Neuronal stem cell (in vitro differentiated cells): ENCODE measurements around the gene KRTAP10-7.
A peak's percentile ranks its signal among the peaks of the same experiment; 100 is the strongest.
"Not testable (repeated sequence)": the region's sequence is repeated elsewhere in the genome, so short reads cannot be mapped to it uniquely, and the experiment has no call there.

Experiments used
- DNase-seq: peaks from one replicate; pipeline ENCODE4 v3.0.0-alpha.2; 2013; ENCODE audit warnings: low spot score
- H2AFZ ChIP-seq: one replicate; pipeline ENCODE4 v1.6.1; 2013; ENCODE audit warnings: mild to moderate bottlenecking, low read length, inconsistent platforms
- H2AK5ac ChIP-seq: 2 replicates; pipeline ENCODE4 v1.6.1; 2013; ENCODE audit warnings: low read depth, mild to moderate bottlenecking, inconsistent platforms, low read length, moderate library complexity, mixed read lengths
- H2BK120ac ChIP-seq: 2 replicates; pipeline ENCODE4 v1.6.1; 2013; ENCODE audit warnings: low read depth, mild to moderate bottlenecking, inconsistent platforms, low read length, moderate library complexity, mixed read lengths
- H2BK12ac ChIP-seq: one replicate; pipeline ENCODE4 v1.6.1; 2013; ENCODE audit warnings: low read length, inconsistent platforms
- H2BK15ac ChIP-seq: 2 replicates; pipeline ENCODE4 v1.6.1; 2013; ENCODE audit warnings: mild to moderate bottlenecking, low read length, inconsistent platforms, mixed read lengths
- H2BK5ac ChIP-seq: one replicate; pipeline ENCODE4 v1.6.1; 2013; ENCODE audit warnings: inconsistent platforms, mild to moderate bottlenecking, low read length, moderate library complexity
- H3K14ac ChIP-seq: one replicate; pipeline ENCODE4 v1.6.1; 2013; ENCODE audit warnings: low read length, inconsistent platforms
- H3K18ac ChIP-seq: 2 replicates; pipeline ENCODE4 v1.6.1; 2013; ENCODE audit warnings: low read length, inconsistent platforms
- H3K23ac ChIP-seq: 2 replicates; pipeline ENCODE4 v1.6.1; 2013; ENCODE audit warnings: low read depth, mild to moderate bottlenecking, mixed read lengths, low read length, inconsistent platforms; ENCODE audit not compliant: poor library complexity
- H3K27ac ChIP-seq: replicated peaks from 3 replicates; pipeline ENCODE4 v1.5.1; 2013; ENCODE audit warnings: low read length, inconsistent platforms
- H3K27me3 ChIP-seq, 3 experiments: 2 replicates each; pipeline ENCODE4 v1.6.1; 2013; ENCODE audit warnings: low read length in 3 of 3, mild to moderate bottlenecking in 2 of 3, inconsistent platforms in 1 of 3, low read depth in 1 of 3, mixed read lengths in 1 of 3, moderate library complexity in 1 of 3; ENCODE audit not compliant: control insufficient read depth in 3 of 3, insufficient read depth in 3 of 3
- H3K36me3 ChIP-seq, 2 donors: replicated peaks in 1 of 2; 2 replicates each; pipeline ENCODE4 v1.6.1; 2013; ENCODE audit warnings: low read length in 2 of 2; ENCODE audit not compliant: control insufficient read depth in 2 of 2, insufficient read depth in 2 of 2
- H3K4ac ChIP-seq: 2 replicates; pipeline ENCODE4 v1.6.1; 2013; ENCODE audit warnings: inconsistent platforms, mild to moderate bottlenecking, low read length, moderate library complexity
- H3K4me1 ChIP-seq, 2 donors: 1 replicate in 1 of 2; 2 replicates in 1 of 2; pipeline ENCODE4 v1.6.1; 2013; ENCODE audit warnings: low read length in 2 of 2, low read depth in 1 of 2; ENCODE audit not compliant: control insufficient read depth in 2 of 2, insufficient read depth in 1 of 2
- H3K4me2 ChIP-seq: one replicate; pipeline ENCODE4 v1.6.1; 2013; ENCODE audit warnings: mild to moderate bottlenecking, low read length, inconsistent platforms; ENCODE audit not compliant: insufficient read depth, poor library complexity, severe bottlenecking
- H3K4me3 ChIP-seq, 2 donors: 2 replicates each; pipeline ENCODE4 v1.5.1; 2013; ENCODE audit warnings: low read length in 2 of 2, mild to moderate bottlenecking in 2 of 2, inconsistent platforms in 1 of 2, moderate library complexity in 1 of 2
- H3K79me1 ChIP-seq: one replicate; pipeline ENCODE4 v1.6.1; 2013; ENCODE audit warnings: low read depth, mild to moderate bottlenecking, inconsistent platforms, low read length, moderate library complexity
- H3K9ac ChIP-seq: one replicate; pipeline ENCODE4 v1.6.1; 2013; ENCODE audit warnings: mild to moderate bottlenecking, low read depth, low read length, inconsistent platforms; ENCODE audit not compliant: poor library complexity
- H3K9me3 ChIP-seq, 2 donors: replicated peaks in 1 of 2; 2 replicates each; pipeline versions ENCODE3 to v1.6.1; 2013; ENCODE audit warnings: low read length in 2 of 2, mild to moderate bottlenecking in 2 of 2, inconsistent platforms in 1 of 2, low read depth in 1 of 2, mixed read lengths in 1 of 2, moderate library complexity in 1 of 2; ENCODE audit not compliant: control insufficient read depth in 2 of 2, insufficient read depth in 1 of 2
- H4K8ac ChIP-seq: one replicate; pipeline ENCODE4 v1.6.1; 2013; ENCODE audit warnings: low read depth, mild to moderate bottlenecking, inconsistent platforms, low read length, moderate library complexity
- H4K91ac ChIP-seq: one replicate; pipeline ENCODE4 v1.6.1; 2013; ENCODE audit warnings: low read length, low read depth, mild to moderate bottlenecking, inconsistent platforms; ENCODE audit not compliant: poor library complexity
- WGBS, 2 donors: extraction: QIAGEN DNeasy Blood & Tissue Kit; methylation state at CpG; one replicate each; pipeline ENCODE4 v1.1.7; 2013; ENCODE audit warnings: missing lambda C conversion rate in 2 of 2, mixed read lengths in 1 of 2; ENCODE audit not compliant: insufficient read length in 2 of 2, insufficient replicate concordance in 1 of 2; ENCODE audit errors: extremely low coverage in 2 of 2; 5-methylcytosine and 5-hydroxymethylcytosine counted together

The KRTAP10-7 gene

DNA sequence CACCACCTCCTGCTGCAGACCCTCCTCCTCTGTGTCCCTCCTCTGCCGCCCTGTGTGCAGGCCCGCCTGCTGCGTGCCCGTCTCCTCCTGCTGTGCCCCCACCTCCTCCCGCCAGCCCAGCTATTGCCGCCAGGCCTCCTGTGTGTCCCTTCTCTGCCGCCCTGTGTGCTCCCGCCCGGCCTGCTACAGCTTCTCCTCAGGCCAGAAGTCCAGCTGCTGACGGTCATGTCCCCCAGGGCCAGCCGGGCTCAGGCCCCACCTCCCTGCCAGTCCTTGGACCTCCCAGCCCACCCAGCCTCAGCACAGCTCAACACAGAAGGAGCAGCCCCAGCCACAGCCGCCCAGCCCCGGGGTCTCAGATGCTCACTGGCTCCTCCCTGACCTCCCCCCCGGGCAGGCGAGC, 27.4 kb downstream of the KRTAP10-7 start:
- not testable (repeated sequence) for H3K27me3 ChIP-seq, H3K36me3 ChIP-seq, H3K9ac ChIP-seq, H3K79me1 ChIP-seq, H4K91ac ChIP-seq, H2AK5ac ChIP-seq, H3K9me3 ChIP-seq, H3K4me3 ChIP-seq, H3K27ac ChIP-seq, DNase-seq, H2BK15ac ChIP-seq, H3K4ac ChIP-seq, H2BK5ac ChIP-seq, H2BK120ac ChIP-seq, H3K4me1 ChIP-seq, H2AFZ ChIP-seq, H3K4me2 ChIP-seq, H3K23ac ChIP-seq
- H2BK12ac ChIP-seq, result peak overlapping the region; percentile 92
- WGBS, 2 donors, result no CpG with 5 or more reads among the region's 15 CpGs
- peak overlapping the region; percentile 77 for H4K8ac ChIP-seq
- H3K18ac ChIP-seq, result peak overlapping the region; percentile 67
- peak overlapping the region; percentile 28 for H3K14ac ChIP-seq

DNA sequence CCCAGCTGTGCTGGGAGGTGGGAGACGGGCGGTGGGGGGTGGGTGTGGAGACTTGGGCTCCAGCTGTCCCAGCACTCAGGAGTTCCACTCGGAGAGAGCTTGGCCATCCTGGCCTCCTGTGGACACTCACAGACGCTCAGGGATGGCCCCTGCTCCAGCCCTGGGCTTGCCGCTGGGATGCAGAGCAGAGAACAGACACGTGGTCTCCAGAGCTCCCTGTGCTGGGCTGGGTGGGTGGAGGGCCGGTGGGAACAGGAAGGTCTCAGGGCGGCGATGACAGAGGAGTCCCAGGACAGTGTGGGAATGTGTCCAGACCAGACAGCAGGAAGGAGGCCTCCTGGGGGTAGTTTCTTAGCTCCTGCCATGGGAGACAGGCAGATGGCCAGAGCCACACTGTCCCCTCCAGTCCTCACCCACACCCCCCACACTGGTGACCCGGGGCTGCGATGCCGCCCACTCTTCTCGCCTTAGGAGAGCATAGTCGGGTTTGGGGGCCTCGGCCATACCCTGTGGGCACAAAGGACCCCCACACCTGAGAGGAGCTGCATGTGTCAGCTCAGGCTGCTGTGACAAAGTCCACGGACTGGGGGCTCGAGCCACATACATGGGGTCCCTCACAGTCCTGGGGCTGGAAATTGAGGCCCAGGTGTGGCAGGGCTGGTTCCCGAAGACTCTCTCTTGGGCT, 28.5 kb downstream of the KRTAP10-7 start:
- Histone ChIP-seq H2BK15ac (peak overlapping the region; percentile 2), H3K27me3 (no peaks in the 10 kb centered on the region), H2AFZ (no peak overlapping the region), H3K79me1 (no peaks in the 10 kb centered on the region), H3K27ac (no peak overlapping the region), H3K9me3 (peaks cover 5 to 6% of the 10 kb centered on the region in 2 donors), H2BK120ac (peak overlapping the region; percentile 31), H3K4ac (no peak overlapping the region), H4K91ac (no peak overlapping the region), H2BK12ac (peak overlapping the region; percentile 10), H3K4me2 (no peak overlapping the region), H2BK5ac (no peak overlapping the region), H2AK5ac (peak overlapping the region; percentile 41), H3K18ac (peak overlapping the region; percentile 91), H3K23ac (peak overlapping the region; percentile 53), H3K36me3 (no peaks in the 10 kb centered on the region), H3K9ac (peak overlapping the region; percentile 40), H4K8ac (no peak overlapping the region), H3K4me1 (no peaks in the 10 kb centered on the region), H3K14ac (no peak overlapping the region), H3K4me3 (no peak overlapping the region)
- DNase-seq, result no peak
- no CpG with 5 or more reads among the region's 18 CpGs for WGBS, 2 donors

DNA sequence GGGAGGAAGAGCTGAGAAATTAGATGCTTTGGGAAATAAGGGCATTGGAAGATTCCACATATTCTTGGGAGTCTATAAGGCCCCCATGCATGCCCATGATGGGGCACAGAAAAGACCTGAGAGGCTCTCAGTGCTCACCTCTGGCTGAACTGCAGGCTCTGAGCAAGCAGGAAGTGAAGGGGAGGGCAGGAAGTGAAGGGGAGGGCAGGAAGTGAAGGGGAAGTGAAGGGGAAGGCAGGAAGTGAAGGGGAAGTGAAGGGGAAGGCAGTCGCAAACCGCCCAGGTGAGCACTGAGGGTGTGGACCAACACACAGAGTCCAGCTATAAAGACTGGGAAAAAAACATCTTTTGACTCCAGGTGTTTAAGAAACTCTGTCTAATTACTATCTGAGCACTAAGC, 30.0 kb downstream of the KRTAP10-7 start:
- Histone ChIP-seq H4K8ac (no peak overlapping the region), H3K4me1 (no peaks in the 10 kb centered on the region), H3K23ac (no peak overlapping the region), H3K4ac (no peak overlapping the region), H2BK120ac (no peak overlapping the region), H3K27ac (no peak overlapping the region), H3K14ac (no peak overlapping the region), H2BK15ac (no peak overlapping the region), H4K91ac (no peak overlapping the region), H3K4me2 (no peak overlapping the region), H3K9me3 (peaks cover 1 to 3% of the 10 kb centered on the region in 2 donors), H2AK5ac (no peak overlapping the region), H3K36me3 (no peaks in the 10 kb centered on the region), H2BK12ac (no peak overlapping the region), H2BK5ac (no peak overlapping the region), H3K27me3 (no peaks in the 10 kb centered on the region), H3K79me1 (no peaks in the 10 kb centered on the region), H3K9ac (no peak overlapping the region), H2AFZ (no peak overlapping the region), H3K18ac (no peak overlapping the region), H3K4me3 (no peak overlapping the region)
- WGBS, 2 donors, result no CpG with 5 or more reads among the region's 2 CpGs
- no peak for DNase-seq

DNA sequence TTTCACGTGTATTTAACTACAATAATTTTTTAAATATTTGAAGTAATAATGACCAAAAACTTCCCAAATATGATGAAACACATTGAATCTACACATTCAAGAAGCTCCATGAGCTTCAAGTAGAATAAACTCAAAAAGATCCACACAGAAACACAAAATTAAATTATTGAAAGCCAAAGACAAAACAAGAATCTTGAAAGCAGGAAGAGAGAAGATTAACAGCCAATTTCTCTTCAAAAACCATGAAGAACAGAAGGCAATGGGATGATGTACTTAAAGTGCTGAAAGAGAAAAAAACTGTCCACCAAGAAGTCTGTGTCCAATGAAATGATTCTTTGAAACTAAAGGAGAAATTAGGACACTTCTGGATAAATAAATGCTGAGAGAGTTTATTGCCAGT, 31.7 kb downstream of the KRTAP10-7 start:
- H3K4me3 ChIP-seq, result no peak overlapping the region
- no peak overlapping the region for H3K9ac ChIP-seq
- H3K4ac ChIP-seq, result no peak overlapping the region
- H2AFZ ChIP-seq, result no peak overlapping the region
- no peak overlapping the region for H2AK5ac ChIP-seq
- peaks cover 0 to 3% of the 10 kb centered on the region in 2 donors for H3K4me1 ChIP-seq
- H2BK15ac ChIP-seq, result no peak overlapping the region
- no peak overlapping the region for H3K4me2 ChIP-seq
- H3K14ac ChIP-seq, result no peak overlapping the region
- H3K18ac ChIP-seq, result no peak overlapping the region
- no peak overlapping the region for H3K23ac ChIP-seq
- no CpG with 5 or more reads among the region's 1 CpG for WGBS, 2 donors
- H2BK12ac ChIP-seq, result no peak overlapping the region
- H3K36me3 ChIP-seq, result no peaks in the 10 kb centered on the region
- no peak overlapping the region for H4K8ac ChIP-seq
- H2BK120ac ChIP-seq, result no peak overlapping the region
- H3K9me3 ChIP-seq, result peaks cover 0 to 3% of the 10 kb centered on the region in 2 donors
- H3K79me1 ChIP-seq, result no peaks in the 10 kb centered on the region
- no peak overlapping the region for H3K27ac ChIP-seq
- no peak for DNase-seq
- H2BK5ac ChIP-seq, result no peak overlapping the region
- H4K91ac ChIP-seq, result no peak overlapping the region
- no peaks in the 10 kb centered on the region for H3K27me3 ChIP-seq
